ENCODE measurements around the gene ZNF536. TPM values are rescaled to one million over a fixed set of nuclear protein-coding genes. Genes with fewer than 3 reads are reported as not detected.

ZNF536 gene
- total RNA-seq, 4 donors from 2014 or later: 1.3 to 12.4 (median 1.8) TPM

DNA sequence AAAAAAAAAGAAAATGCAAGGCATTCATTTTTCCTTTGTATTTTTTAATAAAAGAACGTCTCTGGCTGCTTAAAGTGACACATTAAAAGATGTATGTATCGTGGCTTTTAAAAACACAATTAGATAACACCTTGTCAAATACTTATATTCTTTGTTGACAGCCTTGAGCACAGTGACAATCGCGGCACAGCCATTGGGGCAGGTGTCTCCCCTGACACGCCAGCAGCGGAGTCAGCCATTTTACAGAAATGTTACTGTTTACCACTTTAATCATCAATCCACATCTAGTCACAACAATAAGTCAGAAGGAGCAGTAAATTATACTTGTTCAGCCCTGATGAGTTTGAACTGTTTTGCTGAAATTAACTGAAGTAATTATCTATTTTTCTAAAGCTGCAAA lies 224.1 kb downstream of the ZNF536 start:
- Histone ChIP-seq H3K9me3 (no peaks in the 10 kb centered on the region), H3K4me1 (no peaks in the 10 kb centered on the region), H3K4me3 (no peak overlapping the region), H3K27me3 (no peaks in the 10 kb centered on the region), H3K36me3 (no peaks in the 10 kb centered on the region), H3K27ac (no peak overlapping the region)
- DNase-seq: no peak
- TF ChIP-seq POLR2A (IDR thresholded peaks at IDR 0.05): no peak
- TF ChIP-seq CTCF (IDR thresholded peaks at IDR 0.05): no peak

GRCh38 chr19:30596813-30597399 lies 224.7 kb downstream of the ZNF536 start:
- no peak overlapping the region for H3K4me3 ChIP-seq
- H3K9me3 ChIP-seq: no peaks in the 10 kb centered on the region

DNA sequence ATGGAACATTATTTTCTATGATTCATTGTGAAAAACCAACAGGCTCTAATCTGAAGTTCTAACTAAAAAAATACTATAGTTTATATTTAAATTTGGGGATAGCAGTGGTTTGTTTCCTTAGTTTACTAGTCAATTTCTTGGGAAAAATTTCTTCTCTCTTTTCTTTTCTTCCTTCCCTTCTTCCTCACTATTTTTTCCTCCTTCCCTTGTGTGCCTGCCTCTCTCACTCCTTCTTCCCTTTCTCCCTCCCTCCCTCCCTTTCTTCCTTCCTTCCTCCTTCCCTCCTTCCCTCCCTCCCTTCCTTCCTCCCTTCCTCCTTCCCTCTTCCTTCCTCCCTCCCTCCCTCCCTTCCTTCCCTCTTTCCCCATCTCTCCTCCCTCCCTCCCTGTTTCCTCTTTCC lies 226.5 kb downstream of the ZNF536 start:
- no peak for TF ChIP-seq CTCF (IDR thresholded peaks at IDR 0.05)
- no peak for TF ChIP-seq POLR2A (IDR thresholded peaks at IDR 0.05)
- Histone ChIP-seq H3K4me1 (no peaks in the 10 kb centered on the region), H3K9me3 (no peaks in the 10 kb centered on the region), H3K4me3 (no peak overlapping the region), H3K36me3 (no peaks in the 10 kb centered on the region), H3K27ac (no peak overlapping the region), H3K27me3 (no peaks in the 10 kb centered on the region)
- DNase-seq: no peak

More at GRCh38 chr19:30596813-30597399, 224.7 kb downstream of the ZNF536 start:
- Histone ChIP-seq H3K4me1 (no peaks in the 10 kb centered on the region), H3K27ac (no peak overlapping the region), H3K36me3 (no peaks in the 10 kb centered on the region), H3K27me3 (no peaks in the 10 kb centered on the region)
- DNase-seq: no peak
- TF ChIP-seq POLR2A (IDR thresholded peaks at IDR 0.05): no peak
- TF ChIP-seq CTCF (IDR thresholded peaks at IDR 0.05): no peak

DNA sequence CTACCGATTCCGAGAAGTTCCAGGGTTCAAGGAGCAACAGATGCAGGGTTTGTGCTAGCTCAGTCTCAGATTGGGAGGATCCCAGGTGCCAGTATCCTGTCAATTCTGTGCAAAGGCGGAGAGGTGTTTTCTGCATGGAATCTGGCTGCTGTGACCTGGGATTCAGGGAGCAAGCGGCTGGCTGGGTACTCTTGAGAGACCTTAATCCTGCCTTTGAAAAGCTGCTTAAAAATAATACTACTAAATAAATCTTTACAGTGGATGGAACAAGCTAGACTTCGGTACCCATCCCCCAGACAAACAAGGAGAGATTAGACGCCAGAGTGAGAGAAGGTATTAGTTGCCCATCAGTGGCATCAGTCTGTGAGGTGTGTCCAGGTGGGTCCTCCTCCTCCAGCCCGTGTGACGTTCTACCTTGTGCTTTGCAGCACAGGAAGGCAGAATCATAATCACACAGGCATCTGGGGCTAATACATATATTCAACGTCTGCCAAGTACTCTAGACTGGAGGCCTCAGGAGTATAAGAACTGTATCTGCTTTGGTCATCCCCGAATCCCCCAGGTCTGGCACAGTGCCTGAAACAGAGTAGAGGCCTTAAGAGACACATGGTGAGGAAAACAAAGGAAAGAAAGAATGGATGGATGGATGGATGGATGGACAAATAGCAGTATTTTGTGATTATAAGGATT lies 230.6 kb downstream of the ZNF536 start:
- no peak for DNase-seq
- no peaks in the 10 kb centered on the region for H3K27me3 ChIP-seq
- H3K36me3 ChIP-seq: no peaks in the 10 kb centered on the region
- H3K4me3 ChIP-seq: no peak overlapping the region
- H3K9me3 ChIP-seq: no peaks in the 10 kb centered on the region
- no peaks in the 10 kb centered on the region for H3K4me1 ChIP-seq
- TF ChIP-seq POLR2A (IDR thresholded peaks at IDR 0.05) (no peak), CTCF (IDR thresholded peaks at IDR 0.05) (no peak)
- no peak overlapping the region for H3K27ac ChIP-seq

- no peak for DNase-seq
- Histone ChIP-seq H3K9me3 (no peaks in the 10 kb centered on the region), H3K27ac (no peak overlapping the region), H3K27me3 (no peaks in the 10 kb centered on the region), H3K36me3 (no peaks in the 10 kb centered on the region), H3K4me1 (no peaks in the 10 kb centered on the region), H3K4me3 (no peak overlapping the region)
- TF ChIP-seq POLR2A (IDR thresholded peaks at IDR 0.05): no peak
- no peak for TF ChIP-seq CTCF (IDR thresholded peaks at IDR 0.05)
These were observed 232.5 kb downstream of the ZNF536 start for GRCh38 chr19:30604657-30605056.

Measured in Peyer's patch (tissue), 4 donors.